Measurements from ENCODE around the gene CHDH.

GRCh38 chr3:53815067-53815466, 31.2 kb downstream of the CHDH start:
- TF ChIP-seq CTCF (IDR thresholded peaks at IDR 0.05) (no peak), POLR2A (IDR thresholded peaks at IDR 0.05) (no peak)
